K562 (cell line): ENCODE results near the gene C11orf86. TPM values are rescaled to one million over a fixed set of nuclear protein-coding genes. Genes with fewer than 3 reads are reported as not detected.

Source experiments
- BACH1 ChIP-seq: fragments of 200-800 bp; sonication (Bioruptor generic); IDR thresholded peaks from 2 replicates; pipeline ENCODE4 v1.6.1; 2016; ENCODE audit warnings: missing genetic modification characterization, missing compliant biosample characterization
- CBX8 ChIP-seq: fragments of 200-600 bp; sonication (generic); IDR thresholded peaks from 2 replicates; pipeline ENCODE4 v1.6.1; 2012; ENCODE audit warnings: borderline replicate concordance, mixed run types, low read depth, mild to moderate bottlenecking, moderate library complexity, mixed read lengths, low read length, control low read depth, inconsistent platforms; ENCODE audit not compliant: poor library complexity, severe bottlenecking; ENCODE audit errors: extremely low read depth
- CREM ChIP-seq: IDR thresholded peaks from 2 replicates; pipeline ENCODE4 v1.6.1; 2014; ENCODE audit warnings: antibody characterized with exemption, low read depth
- DMBX1 ChIP-seq: fragments of 250-450 bp; sonication (Bioruptor Pico); IDR thresholded peaks from 2 replicates; pipeline ENCODE4 v1.8.0; 2022; ENCODE audit warnings: inconsistent platforms, mild to moderate bottlenecking, moderate library complexity, borderline replicate concordance
- DPF2 ChIP-seq: fragments of 450-650 bp; IDR thresholded peaks from 2 replicates; pipeline ENCODE4 v1.6.1; 2016
- FOSL1 ChIP-seq: fragments of 200-800 bp; sonication (Bioruptor generic); conservative IDR thresholded peaks from 2 replicates; pipeline ENCODE4 v1.6.1; 2016; ENCODE audit warnings: missing genetic modification characterization, missing compliant biosample characterization
- GABPB1 ChIP-seq: sonication (generic); formaldehyde crosslinking; IDR thresholded peaks from 2 replicates; pipeline ENCODE4 v1.8.0; 2022; ENCODE audit warnings: mild to moderate bottlenecking, missing genetic modification reagents
- HDAC1 ChIP-seq, 2 experiments: fragments of 450-650 bp; IDR thresholded peaks; 2 replicates each; pipeline ENCODE4 v1.6.1; 2016 to 2017; ENCODE audit warnings: inconsistent platforms in 1 of 2, mild to moderate bottlenecking in 1 of 2, moderate library complexity in 1 of 2
- L3MBTL2 ChIP-seq: fragments of 450-650 bp; IDR thresholded peaks from 2 replicates; pipeline ENCODE4 v1.6.1; 2016; ENCODE audit warnings: mild to moderate bottlenecking, moderate library complexity
- MAFG ChIP-seq: fragments of 450-650 bp; conservative IDR thresholded peaks from 2 replicates; pipeline ENCODE4 v1.6.1; 2016; ENCODE audit warnings: missing genetic modification characterization, missing compliant biosample characterization
- MEIS2 ChIP-seq: fragments of 450-650 bp; IDR thresholded peaks from 2 replicates; pipeline ENCODE4 v1.6.1; 2014; ENCODE audit warnings: mild to moderate bottlenecking; ENCODE audit not compliant: partially characterized antibody
- NBN ChIP-seq: fragments of 450-650 bp; IDR thresholded peaks from 2 replicates; pipeline ENCODE4 v1.6.1; 2016; ENCODE audit warnings: low read depth, mild to moderate bottlenecking
- NFE2L1 ChIP-seq: fragments of 450-650 bp; IDR thresholded peaks from 2 replicates; pipeline ENCODE4 v1.6.1; 2016; ENCODE audit warnings: missing genetic modification characterization, low read depth, mild to moderate bottlenecking, missing compliant biosample characterization, moderate library complexity, borderline replicate concordance
- NR1H2 ChIP-seq: sonication (generic); formaldehyde crosslinking; IDR thresholded peaks from 2 replicates; pipeline ENCODE4 v1.4.0; 2020; ENCODE audit warnings: mild to moderate bottlenecking, missing genetic modification reagents
- NR2C2 ChIP-seq, 2 experiments: fragments of 200-800 bp in 1 of 2; sonication (Bioruptor generic) in 1 of 2; sonication (generic) in 1 of 2; formaldehyde crosslinking in 1 of 2; IDR thresholded peaks; 2 replicates each; pipeline versions ENCODE4 v1.6.1 to v1.8.0; 2016 to 2022; ENCODE audit warnings: mild to moderate bottlenecking in 1 of 2, missing compliant biosample characterization in 1 of 2, missing genetic modification characterization in 1 of 2, missing genetic modification reagents in 1 of 2
- PBX2 ChIP-seq, 2 experiments: IDR thresholded peaks in 1 of 2; conservative IDR thresholded peaks in 1 of 2; 2 replicates each; pipeline ENCODE4 v1.6.1; 2016; ENCODE audit warnings: low read depth in 2 of 2, mild to moderate bottlenecking in 1 of 2, missing compliant biosample characterization in 1 of 2, missing genetic modification characterization in 1 of 2, moderate library complexity in 1 of 2
- SPI1 ChIP-seq: IDR thresholded peaks from 2 replicates; pipeline ENCODE4 v1.6.1; 2011; ENCODE audit warnings: low read depth, low read length, control low read depth, borderline replicate concordance
- STAG1 ChIP-seq: sonication (generic); formaldehyde crosslinking; IDR thresholded peaks from 2 replicates; pipeline ENCODE4 v1.5.0; 2020; ENCODE audit warnings: missing genetic modification reagents, borderline replicate concordance
- TARDBP ChIP-seq: fragments of 450-650 bp; IDR thresholded peaks from 2 replicates; pipeline ENCODE4 v1.6.1; 2016
- TBL1XR1 ChIP-seq, 2 experiments: IDR thresholded peaks; 2 replicates each; pipeline ENCODE4 v1.6.1; 2012; ENCODE audit warnings: improper control_type of control experiment in 2 of 2, low read length in 2 of 2, mild to moderate bottlenecking in 1 of 2
- polyA plus RNA-seq, 8 experiments: library from polyadenylated mRNA; depleted of rRNA in 4 of 8; stranded (reverse) in 5 of 8; unstranded in 3 of 8; fragments of >200 nt; fragmentation: Nextera tagmentation in 2 of 8; fragmentation: Illumina TruSeq in 1 of 8; extraction: Ambion mirVana in 2 of 8; extraction: Trizol in 1 of 8; gene quantifications; 2 replicates each; pipeline versions ENCODE4 v1.2.1 to v1.2.3, GENCODE V29; 2011 to 2014; ENCODE audit warnings: inconsistent platforms in 1 of 8, missing spikeins in 1 of 8
- total RNA-seq, 7 experiments: library from RNA; depleted of rRNA in 6 of 7; stranded (reverse); fragments of >200 nt in 6 of 7; fragmentation: Illumina TruSeq in 2 of 7; extraction: Trizol in 2 of 7; gene quantifications; 2 replicates each; pipeline versions ENCODE4 v1.2.1 to v1.2.3, GENCODE V29; 2011 to 2021; ENCODE audit warnings: low replicate concordance in 1 of 7
- TF ChIP-seq, protein P1 (sequence below): sonication (generic); formaldehyde crosslinking; IDR thresholded peaks from 2 replicates; pipeline ENCODE4 v1.8.0; 2022; ENCODE audit warnings: missing genetic modification reagents, mild to moderate bottlenecking, moderate library complexity, borderline replicate concordance
- TF ChIP-seq, protein P2 (sequence below): fragments of 450-650 bp; IDR thresholded peaks from 2 replicates; pipeline ENCODE4 v1.6.1; 2016
- TF ChIP-seq, protein P3 (sequence below): fragments of 250-450 bp; sonication (Bioruptor Pico); IDR thresholded peaks from 2 replicates; pipeline ENCODE4 v1.4.0; 2020

The C11orf86 gene
- total and polyA plus RNA-seq, 9 of the 15 experiments (the other 6 are each of a cell fraction or from before 2014, with no cell fraction given) = not detected

DNA sequence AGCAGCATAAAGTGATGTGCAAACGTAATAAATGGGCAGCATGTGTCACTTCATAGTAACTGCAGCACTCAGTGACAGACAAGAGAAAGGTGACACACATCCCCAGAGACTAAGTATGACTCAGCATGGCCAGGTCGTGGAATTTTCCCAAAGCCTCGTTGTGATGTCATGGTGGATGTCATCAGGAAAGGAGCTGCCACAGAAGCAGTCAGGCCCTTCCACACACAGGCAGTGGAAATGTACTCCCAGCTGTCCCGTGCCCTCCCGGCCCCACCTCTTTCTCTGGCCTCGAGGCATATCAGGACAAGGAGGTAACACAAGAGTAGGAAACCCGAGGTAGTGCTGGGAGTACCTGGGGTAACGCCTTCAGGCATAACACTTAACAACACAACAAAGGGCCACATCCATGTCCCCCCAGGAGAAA lies 25.0 kb upstream of the C11orf86 start (continued):
- peak; percentile 78 for TF ChIP-seq NFE2L1
- TF ChIP-seq CBX8 = no peak
- TF ChIP-seq, protein P1, sequence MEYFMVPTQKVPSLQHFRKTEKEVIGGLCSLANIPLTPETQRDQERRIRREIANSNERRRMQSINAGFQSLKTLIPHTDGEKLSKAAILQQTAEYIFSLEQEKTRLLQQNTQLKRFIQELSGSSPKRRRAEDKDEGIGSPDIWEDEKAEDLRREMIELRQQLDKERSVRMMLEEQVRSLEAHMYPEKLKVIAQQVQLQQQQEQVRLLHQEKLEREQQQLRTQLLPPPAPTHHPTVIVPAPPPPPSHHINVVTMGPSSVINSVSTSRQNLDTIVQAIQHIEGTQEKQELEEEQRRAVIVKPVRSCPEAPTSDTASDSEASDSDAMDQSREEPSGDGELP (CRISPR knock-in tag) = peak; percentile 60; the same call in 1 of the 2 replicates
- TF ChIP-seq GABPB1 = no peak
- no peak for TF ChIP-seq STAG1 (CRISPR knock-in tag)
- peak; percentile 59; the same call in 1 of the 2 replicates for TF ChIP-seq NBN
- TF ChIP-seq, protein P2, sequence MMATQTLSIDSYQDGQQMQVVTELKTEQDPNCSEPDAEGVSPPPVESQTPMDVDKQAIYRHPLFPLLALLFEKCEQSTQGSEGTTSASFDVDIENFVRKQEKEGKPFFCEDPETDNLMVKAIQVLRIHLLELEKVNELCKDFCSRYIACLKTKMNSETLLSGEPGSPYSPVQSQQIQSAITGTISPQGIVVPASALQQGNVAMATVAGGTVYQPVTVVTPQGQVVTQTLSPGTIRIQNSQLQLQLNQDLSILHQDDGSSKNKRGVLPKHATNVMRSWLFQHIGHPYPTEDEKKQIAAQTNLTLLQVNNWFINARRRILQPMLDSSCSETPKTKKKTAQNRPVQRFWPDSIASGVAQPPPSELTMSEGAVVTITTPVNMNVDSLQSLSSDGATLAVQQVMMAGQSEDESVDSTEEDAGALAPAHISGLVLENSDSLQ = peak; percentile 86
- TF ChIP-seq L3MBTL2 = peak; percentile 70
- peak; percentile 98 for TF ChIP-seq BACH1 (tag)
- peak; percentile 92 for TF ChIP-seq MAFG
- TF ChIP-seq MEIS2 = peak; percentile 78
- TF ChIP-seq TARDBP = peak; percentile 76; the same call in 1 of the 2 replicates
- no peak for TF ChIP-seq PBX2 (CRISPR knock-in tag; IDR thresholded peaks at IDR 0.05; ENCODE audit: low read depth)
- 0 out of 2 replicates have a peak, but pooled peaks have one; percentile 16 for TF ChIP-seq PBX2 (tag; conservative IDR thresholded peaks at IDR 0.05; ENCODE audit: low read depth)
- TF ChIP-seq, protein P3, sequence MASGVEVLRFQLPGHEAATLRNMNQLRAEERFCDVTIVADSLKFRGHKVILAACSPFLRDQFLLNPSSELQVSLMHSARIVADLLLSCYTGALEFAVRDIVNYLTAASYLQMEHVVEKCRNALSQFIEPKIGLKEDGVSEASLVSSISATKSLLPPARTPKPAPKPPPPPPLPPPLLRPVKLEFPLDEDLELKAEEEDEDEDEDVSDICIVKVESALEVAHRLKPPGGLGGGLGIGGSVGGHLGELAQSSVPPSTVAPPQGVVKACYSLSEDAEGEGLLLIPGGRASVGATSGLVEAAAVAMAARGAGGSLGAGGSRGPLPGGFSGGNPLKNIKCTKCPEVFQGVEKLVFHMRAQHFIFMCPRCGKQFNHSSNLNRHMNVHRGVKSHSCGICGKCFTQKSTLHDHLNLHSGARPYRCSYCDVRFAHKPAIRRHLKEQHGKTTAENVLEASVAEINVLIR (CRISPR knock-in tag) = no peak
- TF ChIP-seq TBL1XR1 (IDR thresholded peaks at IDR 0.05; ENCODE audit: low read length in 2 of 2) = peak in 1 of 2 experiments; percentile 54; a peak in 1 of 4 replicates
- no peak for TF ChIP-seq NR1H2 (CRISPR knock-in tag)
- peak; percentile 89 for TF ChIP-seq CREM
- no peak for TF ChIP-seq SPI1
- TF ChIP-seq HDAC1 (IDR thresholded peaks at IDR 0.05) = 0 out of 4 replicates have a peak, but pooled peaks of 1 of the 2 experiments have one; percentile 9
- peak; percentile 90 for TF ChIP-seq FOSL1 (tag)
- peak; percentile 66 for TF ChIP-seq DPF2
- no peak for TF ChIP-seq NR2C2 (CRISPR knock-in tag; IDR thresholded peaks at IDR 0.05)
- 0 out of 2 replicates have a peak, but pooled peaks have one; percentile 22 for TF ChIP-seq NR2C2 (tag; IDR thresholded peaks at IDR 0.05)
- TF ChIP-seq DMBX1 = peak; percentile 31; the same call in 1 of the 2 replicates
